ENCODE measurements around the gene IFNL4. TPM values are rescaled to one million over a fixed set of nuclear protein-coding genes. Genes with fewer than 3 reads are reported as not detected.
"Not testable (repeated sequence)": the region's sequence is repeated elsewhere in the genome, so short reads cannot be mapped to it uniquely, and the experiment has no call there.

The IFNL4 gene
- total and polyA plus RNA-seq, 8 donors = not detected

GRCh38 chr19:39275578-39275977 lies 26.9 kb upstream of the IFNL4 start:
- no peaks in the 10 kb centered on the region for H3K36me3 ChIP-seq
- intact Hi-C loops (cut with DNase I; ENCODE audit: low total_unique reads) = no loop called here
- DNase-seq = no peak
- WGBS, 5 donors = 81 to 85% (median 83%) methylated on average over 5 of the region's 5 CpGs
- no peak overlapping the region for H3K27ac ChIP-seq
- H3K9me3 ChIP-seq = no peaks in the 10 kb centered on the region
- TF ChIP-seq CTCF (IDR thresholded peaks at IDR 0.05) (no peak), POLR2AphosphoS5 (IDR thresholded peaks at IDR 0.05) (no peak), POLR2A (IDR thresholded peaks at IDR 0.05) (no peak), EP300 (IDR thresholded peaks at IDR 0.05) (no peak)
- H3K27me3 ChIP-seq = peaks cover 0 to 28% (median 0%) of the 10 kb centered on the region in 3 donors
- H3K4me1 ChIP-seq = no peaks in the 10 kb centered on the region
- H3K4me3 ChIP-seq = no peak overlapping the region

GRCh38 chr19:39273859-39274258 lies 25.2 kb upstream of the IFNL4 start:
- H3K27me3 ChIP-seq = peaks cover 0 to 45% (median 0%) of the 10 kb centered on the region in 3 donors
- 78 to 91% (median 85%) methylated on average over 5 of the region's 5 CpGs for WGBS, 5 donors
- H3K4me1 ChIP-seq; H3K27ac ChIP-seq; H3K4me3 ChIP-seq; H3K9me3 ChIP-seq; H3K36me3 ChIP-seq; intact Hi-C loops (cut with DNase I; ENCODE audit: low total_unique reads); DNase-seq: not testable (repeated sequence)

GRCh38 chr19:39270036-39270871 lies 21.6 kb upstream of the IFNL4 start:
- peak in 1 of 2 donors; percentile 11 for DNase-seq
- Histone ChIP-seq H3K9me3 (no peaks in the 10 kb centered on the region), H3K4me3 (no peak overlapping the region), H3K4me1 (peaks cover 0 to 4% (median 2%) of the 10 kb centered on the region in 4 donors), H3K27ac (no peak overlapping the region), H3K27me3 (peaks cover under 1 to 57% (median 6%) of the 10 kb centered on the region in 3 donors), H3K36me3 (no peaks in the 10 kb centered on the region)
- no peak for TF ChIP-seq POLR2A (IDR thresholded peaks at IDR 0.05)
- no peak for TF ChIP-seq EP300 (IDR thresholded peaks at IDR 0.05)
- no peak for TF ChIP-seq CTCF (IDR thresholded peaks at IDR 0.05)
- no peak for TF ChIP-seq POLR2AphosphoS5 (IDR thresholded peaks at IDR 0.05)
- intact Hi-C loops (cut with DNase I; ENCODE audit: low total_unique reads) = no loop called here
- WGBS, 5 donors = 70 to 78% (median 77%) methylated on average over 9 of the region's 9 CpGs

GRCh38 chr19:39269369-39269768 lies 20.7 kb upstream of the IFNL4 start:
- intact Hi-C loops (cut with DNase I; ENCODE audit: low total_unique reads) = not testable (repeated sequence)

GRCh38 chr19:39268531-39269223 lies 20.0 kb upstream of the IFNL4 start:
- intact Hi-C loops (cut with DNase I; ENCODE audit: low total_unique reads); DNase-seq; H3K27ac ChIP-seq; H3K9me3 ChIP-seq; H3K36me3 ChIP-seq; H3K4me3 ChIP-seq: not testable (repeated sequence)
- H3K27me3 ChIP-seq = peaks cover 7 to 71% (median 22%) of the 10 kb centered on the region in 3 donors
- WGBS, 5 donors = 67 to 85% (median 81%) methylated on average over 7 to 10 of the region's 10 CpGs
- H3K4me1 ChIP-seq = peaks cover 2 to 18% (median 15%) of the 10 kb centered on the region in 4 donors

More at GRCh38 chr19:39269369-39269768, 20.7 kb upstream of the IFNL4 start:
- H3K4me3 ChIP-seq, DNase-seq, H3K36me3 ChIP-seq, H3K9me3 ChIP-seq, H3K27ac ChIP-seq: not testable (repeated sequence)
- Histone ChIP-seq H3K4me1 (peaks cover 0 to 13% (median 10%) of the 10 kb centered on the region in 4 donors), H3K27me3 (peaks cover 7 to 66% (median 15%) of the 10 kb centered on the region in 3 donors)
- WGBS, 5 donors = 53 to 76% (median 73%) methylated on average over 7 to 10 of the region's 10 CpGs

GRCh38 chr19:39268085-39268484 lies 19.4 kb upstream of the IFNL4 start, which contains the start of gene IFNL2:
IFNL2 (plus strand) TSS chr19:39268396; CDS start chr19:39268569, 173 bp downstream.
- DNase-seq; H3K36me3 ChIP-seq; H3K4me3 ChIP-seq; intact Hi-C loops (cut with DNase I; ENCODE audit: low total_unique reads); H3K9me3 ChIP-seq; H3K27ac ChIP-seq: not testable (repeated sequence)
- no CpG with 5 or more reads among the region's 1 CpG for WGBS, 5 donors
- H3K4me1 ChIP-seq = peaks cover 3 to 18% (median 15%) of the 10 kb centered on the region in 4 donors
- peaks cover 7 to 74% (median 28%) of the 10 kb centered on the region in 3 donors for H3K27me3 ChIP-seq

Data from stomach (tissue), 9 donors.